GM20000 (cell line): ENCODE results near the gene DTX4.

Source experiments
- DNase-seq: peaks from one replicate; pipeline ENCODE4 v3.0.0; 2012; ENCODE audit warnings: low spot score
- TF ChIP-seq, protein P1 (sequence below): IDR thresholded peaks from 2 replicates; pipeline ENCODE4 v1.5.1; 2012; ENCODE audit warnings: mild to moderate bottlenecking, control low read depth; ENCODE audit errors: extremely low read depth, missing control alignments

The DTX4 gene

DNA sequence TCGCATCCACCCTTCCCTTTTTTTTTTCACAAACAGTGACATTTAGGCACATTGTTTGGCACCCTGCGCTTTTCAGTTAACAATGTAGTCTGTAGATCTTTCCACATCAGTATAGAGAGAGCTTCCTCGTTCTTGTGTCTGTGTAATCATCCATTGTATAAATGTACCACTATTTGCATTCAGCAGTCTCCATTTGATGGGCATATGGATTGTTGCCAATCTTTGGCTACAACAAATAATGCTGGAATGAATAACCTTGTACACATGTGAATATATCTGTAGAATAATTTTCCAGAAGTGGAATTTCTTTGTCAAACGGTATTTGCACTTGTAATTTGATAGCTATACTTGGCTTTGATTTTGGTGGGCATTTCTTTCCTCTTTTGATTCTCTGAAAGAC is 23.7 kb downstream of the DTX4 start:
- TF ChIP-seq, protein P1, sequence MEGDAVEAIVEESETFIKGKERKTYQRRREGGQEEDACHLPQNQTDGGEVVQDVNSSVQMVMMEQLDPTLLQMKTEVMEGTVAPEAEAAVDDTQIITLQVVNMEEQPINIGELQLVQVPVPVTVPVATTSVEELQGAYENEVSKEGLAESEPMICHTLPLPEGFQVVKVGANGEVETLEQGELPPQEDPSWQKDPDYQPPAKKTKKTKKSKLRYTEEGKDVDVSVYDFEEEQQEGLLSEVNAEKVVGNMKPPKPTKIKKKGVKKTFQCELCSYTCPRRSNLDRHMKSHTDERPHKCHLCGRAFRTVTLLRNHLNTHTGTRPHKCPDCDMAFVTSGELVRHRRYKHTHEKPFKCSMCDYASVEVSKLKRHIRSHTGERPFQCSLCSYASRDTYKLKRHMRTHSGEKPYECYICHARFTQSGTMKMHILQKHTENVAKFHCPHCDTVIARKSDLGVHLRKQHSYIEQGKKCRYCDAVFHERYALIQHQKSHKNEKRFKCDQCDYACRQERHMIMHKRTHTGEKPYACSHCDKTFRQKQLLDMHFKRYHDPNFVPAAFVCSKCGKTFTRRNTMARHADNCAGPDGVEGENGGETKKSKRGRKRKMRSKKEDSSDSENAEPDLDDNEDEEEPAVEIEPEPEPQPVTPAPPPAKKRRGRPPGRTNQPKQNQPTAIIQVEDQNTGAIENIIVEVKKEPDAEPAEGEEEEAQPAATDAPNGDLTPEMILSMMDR: no peak
- no peak for DNase-seq

DNA sequence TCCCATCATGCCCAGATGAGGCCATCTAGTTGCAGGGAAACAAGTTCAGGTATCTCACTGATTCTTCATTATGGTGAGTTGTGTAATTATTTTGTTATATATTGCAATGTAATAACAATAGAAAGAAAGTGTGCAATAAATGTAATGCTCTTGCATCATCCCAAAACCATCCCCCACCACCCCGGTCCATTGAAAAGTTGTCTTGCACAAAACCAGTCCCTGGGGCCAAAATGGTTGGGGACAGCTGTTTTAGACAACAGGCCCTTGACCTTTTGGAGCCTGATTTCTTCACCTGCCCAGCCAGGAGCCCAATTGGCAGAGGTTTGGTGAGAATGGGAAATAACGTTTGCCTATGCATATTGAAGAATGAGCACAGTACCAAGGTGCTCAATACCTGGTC is 24.8 kb downstream of the DTX4 start:
- TF ChIP-seq, protein P1: no peak
- DNase-seq: no peak

DNA sequence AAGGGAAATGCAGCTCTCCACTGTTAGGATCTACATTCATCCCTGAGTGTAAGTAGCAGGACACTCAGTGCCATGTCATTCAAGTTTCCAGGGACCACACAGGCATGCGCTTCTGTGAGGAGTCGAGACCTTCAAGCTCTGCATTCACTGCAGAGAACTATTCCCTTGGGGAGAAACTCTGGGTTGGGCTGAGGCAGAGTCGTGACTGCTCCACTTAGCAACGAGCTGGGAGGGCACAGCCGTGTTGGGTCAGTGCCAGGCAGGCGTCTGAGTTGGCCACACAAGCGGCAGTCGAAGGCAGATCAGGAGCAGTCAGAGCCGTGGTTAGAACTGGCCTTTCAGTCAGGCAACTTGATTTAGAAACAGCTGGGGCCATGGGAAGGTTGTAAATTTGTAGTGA is 26.1 kb downstream of the DTX4 start:
- TF ChIP-seq, protein P1: no peak
- no peak for DNase-seq

DNA sequence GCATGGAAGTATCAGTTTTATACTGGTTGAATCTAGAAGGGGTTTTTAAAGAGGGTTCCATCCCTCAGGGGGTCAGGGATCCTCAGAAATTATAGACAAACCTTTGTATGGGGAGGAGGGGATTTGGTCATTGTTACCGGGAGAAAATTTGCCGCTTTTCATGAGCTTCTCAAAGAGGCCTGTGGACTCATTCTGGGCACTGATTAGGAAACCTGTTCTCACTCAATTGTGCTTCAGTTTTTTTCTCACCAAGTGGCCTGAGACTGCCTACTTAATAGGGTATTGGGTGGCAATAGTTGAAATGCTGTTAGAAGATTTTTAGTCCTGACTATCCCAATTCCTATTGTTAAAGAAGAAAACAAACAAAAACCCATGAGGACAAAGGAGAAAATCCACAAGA is 26.8 kb downstream of the DTX4 start:
- DNase-seq: no peak

DNA sequence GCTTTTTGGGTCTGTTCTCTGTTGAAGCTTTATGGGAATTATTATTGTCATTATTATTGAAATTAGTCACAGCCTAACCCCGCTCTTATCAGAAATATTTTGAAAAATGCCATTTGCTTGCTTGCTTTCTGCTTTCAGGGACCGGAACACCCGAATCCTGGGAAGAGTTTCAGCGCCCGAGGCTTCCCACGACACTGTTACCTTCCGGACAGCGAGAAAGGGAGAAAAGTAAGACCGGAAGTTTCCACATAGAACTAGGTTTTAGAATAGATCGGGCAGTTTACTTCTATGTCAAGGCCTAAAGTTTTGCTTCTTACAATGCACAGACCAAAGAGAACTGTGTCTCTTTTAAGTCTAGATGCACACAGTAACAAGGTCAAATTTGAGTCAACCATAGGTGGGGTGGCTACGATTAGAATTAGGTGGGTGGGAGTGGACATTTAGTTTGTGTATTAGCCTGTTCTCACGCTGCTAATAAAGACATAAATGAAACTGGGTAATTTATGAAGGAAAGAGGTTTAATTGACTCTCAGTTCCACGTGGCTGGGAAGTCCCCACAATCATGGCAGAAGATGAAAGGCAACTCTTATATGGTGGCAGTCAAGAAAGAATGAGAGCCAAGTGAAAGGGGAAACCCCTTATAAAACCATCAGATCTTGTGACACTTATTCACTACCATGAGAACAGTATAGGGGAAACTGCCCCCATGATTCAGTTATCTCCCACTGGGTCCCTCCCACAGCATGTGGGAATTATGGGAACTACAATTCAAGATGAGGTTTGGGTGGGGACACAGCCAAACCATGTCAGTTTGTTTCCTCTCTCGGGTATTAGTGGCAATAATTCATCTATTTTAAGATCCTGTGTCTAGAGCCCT is 27.9 kb downstream of the DTX4 start:
- no peak for DNase-seq

More for the DNA sequence above, 26.8 kb downstream of the DTX4 start:
- TF ChIP-seq, protein P1: no peak

DNA sequence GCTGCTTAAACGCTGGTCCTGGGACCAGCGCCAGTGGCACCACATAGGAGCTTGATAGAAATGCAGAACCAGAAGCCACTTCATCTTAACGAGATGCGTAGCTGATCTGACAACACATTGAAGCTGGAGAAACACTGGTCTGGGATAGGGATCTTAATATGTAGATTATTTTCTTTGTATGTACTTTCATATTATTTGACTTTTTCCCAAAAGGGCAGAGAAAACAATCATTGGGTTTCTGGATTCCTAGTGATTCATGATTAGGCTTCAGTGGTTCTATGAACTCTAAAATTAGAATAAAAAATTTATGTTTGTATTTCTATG is 28.5 kb downstream of the DTX4 start:
- TF ChIP-seq, protein P1: no peak
- no peak for DNase-seq

More for the DNA sequence above, 27.9 kb downstream of the DTX4 start:
- TF ChIP-seq, protein P1: no peak

DNA sequence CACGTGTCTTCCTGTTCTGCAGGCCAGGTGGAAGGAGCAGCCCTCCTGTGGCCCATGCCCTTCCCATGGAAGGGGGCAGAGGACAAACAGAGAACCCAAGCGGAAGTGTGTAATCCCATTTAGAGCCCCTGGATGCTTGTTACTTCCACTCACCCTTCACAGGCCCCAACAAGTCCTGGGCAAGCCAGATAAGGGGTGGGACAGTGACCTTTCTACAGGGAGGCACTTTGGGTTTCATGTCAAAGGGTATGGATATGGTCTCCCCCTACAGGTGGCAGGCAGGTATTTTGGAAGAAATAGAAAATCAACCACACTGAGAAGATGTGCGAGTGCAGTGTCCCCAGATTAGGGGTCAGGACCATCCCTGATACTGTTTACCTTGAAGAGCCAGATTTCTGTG is 29.4 kb downstream of the DTX4 start:
- TF ChIP-seq, protein P1: no peak
- no peak for DNase-seq
